ENCODE results near the gene MPC1. TPM values are rescaled to one million over a fixed set of nuclear protein-coding genes. Genes with fewer than 3 reads are reported as not detected.

MPC1 gene
- total and polyA plus RNA-seq, 2 donors (not counting 3 experiments of a cell fraction or from before 2014, with no cell fraction given): 15.5 to 17.5 TPM

GRCh38 chr6:166398348-166398747 is 15.6 kb upstream of the MPC1 start:
- TF ChIP-seq MAX (IDR thresholded peaks at IDR 0.05; ENCODE audit: insufficient read depth, insufficient read length) (no peak), POLR2A (IDR thresholded peaks at IDR 0.05; ENCODE audit: low read depth, low read length) (no peak), EZH2 (IDR thresholded peaks at IDR 0.05; ENCODE audit: borderline replicate concordance, low read depth, low read length, severe bottlenecking) (no peak)

DNA sequence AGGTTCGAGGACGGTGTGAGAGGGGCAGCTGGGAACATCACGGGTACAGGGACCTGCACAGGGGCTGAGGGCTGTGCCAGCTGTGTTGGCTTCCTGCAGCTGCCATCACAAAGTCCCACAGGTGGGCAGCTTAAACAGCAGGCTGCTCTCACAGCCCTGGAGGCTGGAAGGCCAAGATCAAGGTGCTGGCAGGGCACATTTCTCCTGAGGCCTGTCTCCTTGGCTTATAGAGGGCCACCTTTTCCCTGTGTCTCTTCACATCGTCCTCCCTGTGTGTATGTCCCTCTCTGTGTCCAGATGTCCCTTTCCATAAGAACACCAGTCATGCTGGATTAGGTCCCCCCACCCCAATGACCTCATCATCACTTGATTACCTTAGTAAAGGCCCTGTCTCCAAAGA is 15.1 kb upstream of the MPC1 start:
- Histone ChIP-seq H4K20me1 (replicated peaks; ENCODE audit: control insufficient read depth, extremely low read depth, insufficient read depth, low read length) (no peaks in the 10 kb centered on the region), H2AFZ (ENCODE audit: low read depth, low read length) (no peak overlapping the region), H3K9me3 (replicated peaks; ENCODE audit: control insufficient read depth, insufficient read depth, low read length) (no peaks in the 10 kb centered on the region), H3K4me3 (replicated peaks in 1 of 3; ENCODE audit: insufficient read depth in 1 of 3, low read depth in 1 of 3, low read length in 3 of 3) (no peak overlapping the region), H3K27ac (ENCODE audit: insufficient read depth, low read depth, low read length) (no peak overlapping the region), H3K9me1 (replicated peaks; ENCODE audit: control insufficient read depth, extremely low read depth, insufficient read depth, low read length) (no peaks in the 10 kb centered on the region), H3K4me1 (ENCODE audit: control insufficient read depth, extremely low read depth, insufficient read depth, low read length) (no peaks in the 10 kb centered on the region), H3K27me3 (ENCODE audit: control insufficient read depth in 2 of 2, insufficient read depth in 2 of 2, low read length in 2 of 2) (peaks cover 0 to 10% of the 10 kb centered on the region in 2 experiments), H3K9ac (replicated peaks; ENCODE audit: extremely low read depth, insufficient read depth, low read length) (no peak overlapping the region), H3K79me2 (ENCODE audit: control insufficient read depth, insufficient read depth, low read length) (no peaks in the 10 kb centered on the region), H3K36me3 (ENCODE audit: control insufficient read depth in 2 of 2, extremely low read depth in 1 of 2, insufficient read depth in 2 of 2, low read length in 2 of 2) (no peaks in the 10 kb centered on the region), H3K4me2 (ENCODE audit: insufficient read depth, low read length) (no peak overlapping the region)
- FAIRE-seq (no peak), DNase-seq (ENCODE audit: low read depth, low spot score) (no peak)
- intact Hi-C loops (cut with micrococcal nuclease): no loop called here
- TF ChIP-seq FOS (IDR thresholded peaks at IDR 0.05; ENCODE audit: borderline replicate concordance, insufficient read depth, low read length) (no peak), JUN (IDR thresholded peaks at IDR 0.05; ENCODE audit: borderline replicate concordance, insufficient read depth, insufficient read length, low read depth) (no peak), CTCF (IDR thresholded peaks at IDR 0.05; ENCODE audit: extremely low read depth in 1 of 2, insufficient read depth in 1 of 2, low read depth in 1 of 2, low read length in 2 of 2) (no peak), POLR2AphosphoS5 (IDR thresholded peaks at IDR 0.05; ENCODE audit: insufficient read depth, low read depth, low read length) (no peak), GATA2 (IDR thresholded peaks at IDR 0.05; ENCODE audit: insufficient read depth, insufficient read length, low read depth, low read length) (no peak), POLR2A (IDR thresholded peaks at IDR 0.05; ENCODE audit: low read depth, low read length) (no peak), EZH2 (IDR thresholded peaks at IDR 0.05; ENCODE audit: borderline replicate concordance, low read depth, low read length, severe bottlenecking) (no peak), MYC (IDR thresholded peaks at IDR 0.05; ENCODE audit: low read depth, low read length) (no peak), MAX (IDR thresholded peaks at IDR 0.05; ENCODE audit: insufficient read depth, insufficient read length) (no peak)
- ChIA-PET CTCF (interaction anchor here (4.6 to 5.9 kb wide), 2 partner anchors 88 to 121 kb away, joined by 125 to 158 read pairs; partner anchors contain the start of gene PRR18), POLR2A (no interaction called here)
- dilution Hi-C loops (cut with MboI; ENCODE audit: extremely low pct_ligation_motif_present, low sequenced_read_pairs): no loop called here
- no TSS peak for BruUV-seq (replicated peaks)

More at GRCh38 chr6:166398348-166398747, 15.6 kb upstream of the MPC1 start:
- Histone ChIP-seq H3K9me1 (replicated peaks; ENCODE audit: control insufficient read depth, extremely low read depth, insufficient read depth, low read length) (no peaks in the 10 kb centered on the region), H3K9me3 (replicated peaks; ENCODE audit: control insufficient read depth, insufficient read depth, low read length) (no peaks in the 10 kb centered on the region), H3K27me3 (ENCODE audit: control insufficient read depth in 2 of 2, insufficient read depth in 2 of 2, low read length in 2 of 2) (peaks cover 0 to 10% of the 10 kb centered on the region in 2 experiments), H3K27ac (ENCODE audit: insufficient read depth, low read depth, low read length) (no peak overlapping the region), H2AFZ (ENCODE audit: low read depth, low read length) (no peak overlapping the region), H3K4me1 (ENCODE audit: control insufficient read depth, extremely low read depth, insufficient read depth, low read length) (no peaks in the 10 kb centered on the region), H3K36me3 (ENCODE audit: control insufficient read depth in 2 of 2, extremely low read depth in 1 of 2, insufficient read depth in 2 of 2, low read length in 2 of 2) (no peaks in the 10 kb centered on the region), H3K4me3 (replicated peaks in 1 of 3; ENCODE audit: insufficient read depth in 1 of 3, low read depth in 1 of 3, low read length in 3 of 3) (no peak overlapping the region), H3K4me2 (ENCODE audit: insufficient read depth, low read length) (no peak overlapping the region), H3K9ac (replicated peaks; ENCODE audit: extremely low read depth, insufficient read depth, low read length) (no peak overlapping the region), H3K79me2 (ENCODE audit: control insufficient read depth, insufficient read depth, low read length) (no peaks in the 10 kb centered on the region), H4K20me1 (replicated peaks; ENCODE audit: control insufficient read depth, extremely low read depth, insufficient read depth, low read length) (no peaks in the 10 kb centered on the region)
- dilution Hi-C loops (cut with MboI; ENCODE audit: extremely low pct_ligation_motif_present, low sequenced_read_pairs) (no loop called here), intact Hi-C loops (cut with micrococcal nuclease) (no loop called here)
- ChIA-PET POLR2A (no interaction called here), CTCF (interaction anchor here (1.1 to 5.9 kb wide), 4 partner anchors 88 to 124 kb away, joined by 3 to 158 read pairs (median 64); partner anchors contain the start of gene PRR18)
- BruUV-seq (replicated peaks): no TSS peak
- DNase-seq (ENCODE audit: low read depth, low spot score) (no peak), FAIRE-seq (no peak)
